GM21723 (cell line): ENCODE measurements around the gene SEC31A.
"Not testable (repeated sequence)": the region's sequence is repeated elsewhere in the genome, so short reads cannot be mapped to it uniquely, and the experiment has no call there.

Experiments
- ATAC-seq: cut with Tn5 transposase; IDR thresholded peaks from one replicate; pipeline ENCODE4 v1.9.1; 2021; ENCODE audit warnings: mild to moderate bottlenecking, moderate library complexity; ENCODE audit not compliant: unreplicated experiment

Gene SEC31A

DNA sequence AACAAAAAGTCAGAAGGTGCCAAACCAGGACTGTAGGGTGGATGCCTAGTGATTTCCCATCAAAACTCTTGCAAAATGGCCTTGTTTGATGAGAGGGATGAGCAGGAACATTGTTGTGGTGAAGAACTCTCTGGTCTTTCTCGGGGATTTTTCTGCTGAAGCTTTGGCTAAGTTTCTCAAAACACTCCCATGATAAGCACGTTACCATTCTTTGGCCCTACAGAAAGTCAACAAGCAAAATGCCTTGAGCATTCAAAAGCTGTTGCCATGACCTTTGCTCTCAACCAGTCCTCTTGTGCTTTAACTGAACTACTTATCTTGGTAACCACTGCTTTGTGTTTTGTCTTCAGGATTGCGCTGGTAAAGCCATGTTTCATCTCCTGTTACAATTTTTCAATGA is 3.0 kb upstream of the SEC31A start:
- ATAC-seq, result no peak

GRCh38 chr4:82892467-82892802 is 1.5 kb upstream of the SEC31A start:
- no peak for ATAC-seq

GRCh38 chr4:82891707-82892466 is 934 bp upstream of the SEC31A start:
- peak; percentile 14 for ATAC-seq

GRCh38 chr4:82890528-82890900 is 439 bp downstream of the SEC31A start:
- peak; percentile 1 for ATAC-seq

- ATAC-seq, result no peak
These were observed 1.7 kb downstream of the SEC31A start for GRCh38 chr4:82889287-82889686.

GRCh38 chr4:82886147-82886942 is 4.6 kb downstream of the SEC31A start:
- ATAC-seq, result no peak

- no peak for ATAC-seq
These were observed 5.5 kb downstream of the SEC31A start for GRCh38 chr4:82885410-82885809.

- no peak for ATAC-seq
These were observed 22.4 kb downstream of the SEC31A start for GRCh38 chr4:82868572-82868971.

DNA sequence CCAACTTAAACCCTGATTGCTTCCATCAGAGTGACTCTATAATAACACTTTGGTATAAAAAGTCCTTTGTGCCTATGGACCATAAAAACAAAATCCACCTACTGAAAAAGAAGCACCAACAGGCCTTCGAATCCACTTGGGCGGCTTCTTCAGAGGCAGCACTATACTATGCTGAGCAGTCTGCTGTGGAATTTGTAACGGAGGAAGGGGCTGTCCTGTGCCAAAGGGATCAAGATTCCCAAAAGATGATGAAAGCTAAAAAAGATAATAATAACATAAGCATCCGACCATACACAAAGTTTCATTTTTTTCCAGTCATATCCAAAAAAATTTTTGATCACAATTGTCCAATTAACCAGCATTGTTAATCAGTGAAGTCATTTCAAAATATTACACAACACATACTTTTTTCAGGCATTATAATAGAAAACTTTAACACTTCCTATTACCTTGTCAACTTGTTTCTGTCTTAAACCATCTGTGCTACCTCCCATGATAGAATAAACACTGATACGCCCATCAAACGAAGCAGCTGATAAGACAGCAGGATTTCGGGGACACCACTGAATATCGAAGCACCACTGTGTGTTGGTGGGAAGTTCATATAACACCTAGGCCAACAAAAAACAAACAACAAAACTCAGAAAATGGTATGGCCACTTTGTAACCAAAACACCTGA is 24.1 kb downstream of the SEC31A start:
- no peak for ATAC-seq

- ATAC-seq, result not testable (repeated sequence)
These were observed 24.9 kb downstream of the SEC31A start for GRCh38 chr4:82866033-82866432.

DNA sequence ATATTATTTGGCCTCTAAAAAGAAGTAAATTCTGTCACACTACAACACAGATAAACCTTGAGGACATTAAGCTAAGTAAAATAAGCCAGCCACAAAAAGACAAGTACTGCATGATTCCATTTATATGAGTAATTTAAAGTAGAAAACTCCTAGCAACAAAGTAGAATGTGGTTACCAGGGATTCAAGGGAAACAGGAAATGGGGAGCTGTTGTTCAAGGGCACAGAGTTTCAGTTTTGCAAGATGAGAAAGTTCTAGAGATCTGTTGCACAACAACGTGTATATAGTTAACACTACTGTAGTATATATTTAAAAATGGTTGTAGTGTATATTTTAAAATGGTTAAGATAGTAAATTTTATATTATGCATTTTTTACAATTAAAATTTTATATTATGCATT is 25.4 kb downstream of the SEC31A start:
- no peak for ATAC-seq

- ATAC-seq, result no peak
These were observed 26.5 kb downstream of the SEC31A start for GRCh38 chr4:82864336-82864979.

- ATAC-seq, result no peak
These were observed 29.4 kb downstream of the SEC31A start for GRCh38 chr4:82861529-82861928.

DNA sequence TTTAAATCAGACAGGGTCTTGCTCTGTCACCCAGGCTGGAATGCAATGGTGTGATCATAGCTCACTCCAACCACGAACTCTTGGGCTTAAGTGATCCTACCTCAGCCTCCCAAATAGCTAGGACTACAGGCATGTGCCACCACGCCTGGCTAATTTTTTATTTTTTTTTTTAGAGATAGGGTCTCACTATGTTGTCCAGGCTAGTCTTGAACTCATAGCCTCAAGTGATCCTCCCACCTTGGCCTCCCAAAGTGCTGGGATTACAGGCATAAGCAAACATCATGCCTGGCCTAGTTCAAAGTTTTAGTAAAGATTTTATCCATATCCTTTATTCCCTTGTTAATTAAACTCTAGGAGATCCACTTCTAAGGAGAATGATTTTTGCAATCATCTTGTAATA is 30.5 kb downstream of the SEC31A start:
- ATAC-seq, result not testable (repeated sequence)

GRCh38 chr4:82852751-82853285 is 38.1 kb downstream of the SEC31A start:
- no peak for ATAC-seq

- ATAC-seq, result no peak
These were observed 38.8 kb downstream of the SEC31A start for GRCh38 chr4:82851885-82852750.

GRCh38 chr4:82851318-82851717 is 39.6 kb downstream of the SEC31A start:
- no peak for ATAC-seq

DNA sequence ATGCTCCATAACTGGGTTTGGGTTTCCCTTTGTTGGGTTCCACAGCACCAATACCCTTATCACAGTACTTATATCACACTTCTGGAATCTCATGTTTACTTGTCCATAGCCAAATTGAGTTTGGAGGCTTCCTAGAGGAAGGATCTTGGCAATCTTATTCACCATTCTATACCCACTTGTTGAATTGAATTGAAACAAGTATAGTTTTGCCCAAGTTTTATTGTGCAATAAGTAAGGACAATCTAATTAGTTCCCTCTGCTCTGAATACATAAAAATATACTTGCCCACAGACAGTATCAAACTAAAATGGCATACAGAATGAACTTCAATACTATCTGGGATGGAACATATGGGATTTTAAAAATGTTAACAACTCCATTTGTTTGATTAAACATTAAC is 40.3 kb downstream of the SEC31A start:
- no peak for ATAC-seq

DNA sequence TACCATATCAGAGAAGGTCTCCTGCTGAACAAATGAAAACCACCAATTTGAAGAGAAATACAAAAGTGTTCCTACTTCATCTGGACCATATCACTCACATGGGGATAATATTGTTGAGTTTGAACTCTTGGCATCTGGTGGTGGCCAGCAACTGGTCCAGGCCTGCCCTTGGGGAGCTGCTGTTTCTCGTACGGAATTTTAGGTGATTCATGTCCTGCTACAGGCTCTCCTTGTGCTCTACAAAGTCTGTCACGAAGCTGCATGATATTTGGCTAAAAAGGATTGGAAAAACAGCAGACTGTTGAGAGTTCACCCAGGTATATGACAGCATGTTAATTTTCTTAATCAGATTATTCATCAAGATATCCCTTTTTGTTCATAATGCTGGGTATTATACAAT is 42.2 kb downstream of the SEC31A start:
- no peak for ATAC-seq

DNA sequence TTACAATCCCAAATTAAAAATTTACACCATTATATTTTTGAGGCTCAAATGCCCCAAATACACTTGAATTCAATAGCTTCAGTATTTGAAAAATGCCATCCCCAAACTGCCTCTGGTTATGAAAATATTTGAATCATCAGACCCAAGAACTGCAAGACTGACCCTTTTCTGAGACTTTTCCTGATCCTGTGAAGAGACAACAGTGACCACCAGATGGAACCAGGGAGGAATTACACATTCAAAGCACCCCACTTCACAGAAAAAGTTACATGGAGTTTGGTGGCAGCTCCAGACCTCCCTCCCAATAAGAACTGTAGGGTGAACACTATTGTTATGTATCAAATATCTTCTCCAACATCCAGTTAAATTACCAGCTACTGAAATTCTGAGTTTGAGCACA is 48.4 kb downstream of the SEC31A start:
- ATAC-seq, result no peak
